ENCODE results near the gene PRRT1. TPM values are rescaled to one million over a fixed set of nuclear protein-coding genes. Genes with fewer than 3 reads are reported as not detected.

The PRRT1 gene
- total and polyA plus RNA-seq, 2 of the 4 experiments (the other 2 are of a cell fraction), result 0.99 TPM; not detected in 1

DNA sequence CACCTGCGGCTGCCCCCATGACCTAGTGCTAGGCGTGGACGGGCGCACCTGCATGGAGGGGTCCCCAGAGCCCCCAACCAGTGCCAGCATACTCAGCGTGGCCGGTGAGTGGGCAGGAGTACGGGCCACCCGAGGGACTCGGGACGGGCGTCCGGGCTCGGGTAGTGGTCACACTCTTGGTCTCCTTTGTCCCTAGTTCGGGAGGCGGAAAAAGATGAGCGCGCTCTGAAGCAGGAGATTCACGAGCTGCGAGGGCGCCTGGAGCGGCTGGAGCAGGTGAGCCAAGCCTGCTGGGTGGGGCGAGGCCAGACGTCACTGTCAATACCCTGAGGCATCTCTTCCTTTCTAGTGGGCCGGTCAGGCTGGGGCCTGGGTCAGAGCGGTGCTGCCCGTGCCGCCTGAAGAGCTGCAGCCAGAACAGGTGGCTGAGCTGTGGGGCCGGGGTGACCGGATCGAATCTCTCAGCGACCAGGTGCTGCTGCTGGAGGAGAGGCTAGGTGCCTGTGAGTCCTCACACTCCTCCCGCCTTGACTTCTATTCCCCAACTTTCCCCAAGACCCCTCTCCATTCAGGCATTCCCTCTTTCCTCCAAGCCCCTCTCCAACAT is 15.5 kb upstream of the PRRT1 start:
- no TSS peak for BruUV-seq (replicated peaks)
- no peak overlapping the region for H2AK5ac ChIP-seq (ENCODE audit: low read depth, low read length)
- no peak overlapping the region for H3K4me3 ChIP-seq (ENCODE audit: insufficient read depth, low read depth, low read length)
- H3K9me1 ChIP-seq (ENCODE audit: insufficient read depth, low read length), result peaks cover 9% of the 10 kb centered on the region
- H4K91ac ChIP-seq (ENCODE audit: insufficient read depth, low read depth, low read length), result no peak overlapping the region
- H3K4ac ChIP-seq (ENCODE audit: low read depth, low read length), result no peak overlapping the region
- ATAC-seq (ENCODE audit: low read depth) (no peak), DNase-seq (no peak)
- H2BK15ac ChIP-seq (ENCODE audit: low read depth, low read length), result no peak overlapping the region
- H3K9ac ChIP-seq (ENCODE audit: low read depth, low read length), result no peak overlapping the region
- no peak overlapping the region for H2BK20ac ChIP-seq (ENCODE audit: low read depth, low read length)
- H3K4me2 ChIP-seq (ENCODE audit: low read depth, low read length), result no peak overlapping the region
- CTCF ChIA-PET, result no interaction called here
- H3K9me3 ChIP-seq (ENCODE audit: control insufficient read depth, insufficient read depth, low read length), result no peaks in the 10 kb centered on the region
- H3K27ac ChIP-seq (ENCODE audit: insufficient read depth, low read length), result no peak overlapping the region
- H3K27me3 ChIP-seq (ENCODE audit: control insufficient read depth, insufficient read depth, low read length), result no peaks in the 10 kb centered on the region
- no peak overlapping the region for H3K56ac ChIP-seq (ENCODE audit: extremely low read depth, insufficient read depth, low read length)
- H4K5ac ChIP-seq (ENCODE audit: low read depth, low read length), result no peak overlapping the region
- TF ChIP-seq BHLHE40 (IDR thresholded peaks at IDR 0.05; ENCODE audit: low read depth, low read length) (no peak), MAZ (IDR thresholded peaks at IDR 0.05; ENCODE audit: borderline replicate concordance, low read depth, low read length) (no peak), RCOR1 (IDR thresholded peaks at IDR 0.05; ENCODE audit: insufficient replicate concordance, low read length) (no peak), FOS (IDR thresholded peaks at IDR 0.05; ENCODE audit: low read depth, low read length) (no peak)
- TF ChIP-seq, protein P1, sequence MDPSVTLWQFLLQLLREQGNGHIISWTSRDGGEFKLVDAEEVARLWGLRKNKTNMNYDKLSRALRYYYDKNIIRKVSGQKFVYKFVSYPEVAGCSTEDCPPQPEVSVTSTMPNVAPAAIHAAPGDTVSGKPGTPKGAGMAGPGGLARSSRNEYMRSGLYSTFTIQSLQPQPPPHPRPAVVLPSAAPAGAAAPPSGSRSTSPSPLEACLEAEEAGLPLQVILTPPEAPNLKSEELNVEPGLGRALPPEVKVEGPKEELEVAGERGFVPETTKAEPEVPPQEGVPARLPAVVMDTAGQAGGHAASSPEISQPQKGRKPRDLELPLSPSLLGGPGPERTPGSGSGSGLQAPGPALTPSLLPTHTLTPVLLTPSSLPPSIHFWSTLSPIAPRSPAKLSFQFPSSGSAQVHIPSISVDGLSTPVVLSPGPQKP (IDR thresholded peaks at IDR 0.05; ENCODE audit: borderline replicate concordance, low read depth, low read length), result no peak
- in situ Hi-C loops (cut with MboI; ENCODE audit: low sequenced_read_pairs) (no loop called here), dilution Hi-C loops (cut with HindIII; ENCODE audit: low sequenced_read_pairs, unreplicated experiment) (no loop called here), intact Hi-C loops (cut with micrococcal nuclease) (no loop called here)
- H3K18ac ChIP-seq (ENCODE audit: low read depth, low read length), result no peak overlapping the region
- no peak overlapping the region for H2BK5ac ChIP-seq (ENCODE audit: low read depth, low read length, poor library complexity, severe bottlenecking)
- H3K14ac ChIP-seq (replicated peaks; ENCODE audit: low read depth, low read length), result no peak overlapping the region
- no peak overlapping the region for H3K23ac ChIP-seq (ENCODE audit: low read depth, low read length)
- H2AK9ac ChIP-seq (replicated peaks; ENCODE audit: low read depth, low read length, poor library complexity), result no peak overlapping the region
- H4K20me1 ChIP-seq (ENCODE audit: insufficient read depth, low read length), result no peaks in the 10 kb centered on the region
- H2BK120ac ChIP-seq (ENCODE audit: low read depth, low read length), result no peak overlapping the region
- H3K4me1 ChIP-seq (ENCODE audit: control insufficient read depth, insufficient read depth, low read length), result peaks cover 3% of the 10 kb centered on the region; the same call in 1 of the 2 replicates
- 85% methylated on average over 17 of the region's 32 CpGs; no CpG with 5 or more reads in 1 of the 2 experiments for WGBS, 2 experiments (ENCODE audit: extremely low coverage in 2 of 2, insufficient read length in 1 of 2)
- H4K8ac ChIP-seq (ENCODE audit: low read depth in 2 of 2, low read length in 2 of 2), result no peak overlapping the region
- H3K79me1 ChIP-seq (ENCODE audit: low read depth in 1 of 2, low read length in 2 of 2), result peaks cover 0 to 21% of the 10 kb centered on the region in 2 experiments; a peak in 2 of 4 replicates
- H3K36me3 ChIP-seq (ENCODE audit: control insufficient read depth, insufficient read depth, low read length), result peaks cover 60% of the 10 kb centered on the region
- POLR2A ChIA-PET (ENCODE audit: unreplicated experiment), result interaction anchor here (1.0 kb wide), 1 partner anchor 10 kb away, joined by 3 read pairs; no protein-coding TSS in a partner anchor
- H2AFZ ChIP-seq (replicated peaks; ENCODE audit: low read length, poor library complexity), result no peak overlapping the region

All from IMR-90 (cell line).